Endothelial cell of umbilical vein (primary cell): ENCODE results near the gene PRKCI. TPM values are rescaled to one million over a fixed set of nuclear protein-coding genes. Genes with fewer than 3 reads are reported as not detected.

Experiments used
- BruUV-seq: library from RNA; stranded (reverse); fragments of 400-500 nt; replicated peaks from 2 replicates; lab custom pipeline; 2021; lab: Mats Ljungman, UMichigan
- CTCF ChIA-PET: fragments of 300-600, 350-600 bp; sonication (Branson Sonifier 250); formaldehyde crosslinking; loops from one replicate; lab custom pipeline; 2021; ENCODE audit warnings: antibody characterized with exemption, inconsistent platforms; lab: Charles Lee
- POLR2A ChIA-PET: fragments of 300-600, 350-600 bp; sonication (Branson Sonifier 250); formaldehyde crosslinking; loops from one replicate; lab custom pipeline; 2021; ENCODE audit warnings: antibody characterized with exemption, inconsistent platforms; lab: Charles Lee
- DNase-seq: peaks from one replicate; pipeline ENCODE4 v3.0.0-alpha.2; 2011; ENCODE audit warnings: low read depth, low spot score
- FAIRE-seq: peaks from 2 replicates; lab custom pipeline; 2011; peaks lifted over from hg19 to GRCh38; lab: Jason Lieb, UNC
- H2AFZ ChIP-seq: 2 replicates; pipeline ENCODE4 v1.6.0; 2012; ENCODE audit warnings: low read depth, low read length, control low read depth, inconsistent platforms
- H3K27ac ChIP-seq: 2 replicates; pipeline ENCODE4 v1.5.1; 2011; ENCODE audit warnings: low read depth, mild to moderate bottlenecking, control low read depth, low read length, moderate library complexity; ENCODE audit not compliant: insufficient read depth
- H3K27me3 ChIP-seq, 2 experiments: 2 replicates each; pipeline versions ENCODE4 v1.6.0 to v1.6.1; 2011; ENCODE audit warnings: low read length in 2 of 2, mixed read lengths in 1 of 2; ENCODE audit not compliant: control insufficient read depth in 2 of 2, insufficient read depth in 2 of 2
- H3K36me3 ChIP-seq, 2 experiments: 2 replicates in 1 of 2; 3 replicates in 1 of 2; pipeline ENCODE4 v1.5.1; 2011; ENCODE audit warnings: low read length in 2 of 2, mild to moderate bottlenecking in 1 of 2, moderate library complexity in 1 of 2; ENCODE audit not compliant: control insufficient read depth in 2 of 2, insufficient read depth in 2 of 2; ENCODE audit errors: extremely low read depth in 1 of 2
- H3K4me1 ChIP-seq: 3 replicates; pipeline ENCODE4 v1.5.1; 2011; ENCODE audit warnings: mild to moderate bottlenecking, low read length; ENCODE audit not compliant: control insufficient read depth, insufficient read depth; ENCODE audit errors: extremely low read depth
- H3K4me2 ChIP-seq: 2 replicates; pipeline ENCODE4 v1.6.1; 2011; ENCODE audit warnings: low read length, control low read depth, mixed read lengths; ENCODE audit not compliant: insufficient read depth
- H3K4me3 ChIP-seq, 3 experiments: fragments of 200-600 bp in 1 of 3; sonication (generic), shearing (Covaris generic) in 1 of 3; replicated peaks in 1 of 3; 2 replicates each; pipeline ENCODE4 v1.5.1; 2011 to 2016; ENCODE audit warnings: control low read depth in 3 of 3, low read length in 3 of 3, mild to moderate bottlenecking in 2 of 3, inconsistent platforms in 1 of 3, low read depth in 1 of 3, moderate library complexity in 1 of 3; ENCODE audit not compliant: insufficient read depth in 1 of 3
- H3K79me2 ChIP-seq: 2 replicates; pipeline ENCODE4 v1.6.0; 2012; ENCODE audit warnings: low read length, inconsistent platforms; ENCODE audit not compliant: control insufficient read depth, insufficient read depth
- H3K9ac ChIP-seq: replicated peaks from 2 replicates; pipeline ENCODE3; 2011; ENCODE audit warnings: low read length, control low read depth; ENCODE audit not compliant: insufficient read depth; ENCODE audit errors: extremely low read depth
- H3K9me1 ChIP-seq: replicated peaks from 3 replicates; pipeline ENCODE4 v1.6.0; 2011; ENCODE audit warnings: mild to moderate bottlenecking, low read length; ENCODE audit not compliant: control insufficient read depth, insufficient read depth; ENCODE audit errors: extremely low read depth
- H3K9me3 ChIP-seq: replicated peaks from 2 replicates; pipeline ENCODE4 v1.5.1; 2012; ENCODE audit warnings: low read length, inconsistent platforms; ENCODE audit not compliant: control insufficient read depth, insufficient read depth
- H4K20me1 ChIP-seq: replicated peaks from 2 replicates; pipeline ENCODE3; 2011; ENCODE audit warnings: mild to moderate bottlenecking, low read length; ENCODE audit not compliant: control insufficient read depth, insufficient read depth; ENCODE audit errors: extremely low read depth
- EZH2 ChIP-seq: IDR thresholded peaks from 2 replicates; pipeline ENCODE4 v1.6.1; 2012; ENCODE audit warnings: borderline replicate concordance, low read depth, mild to moderate bottlenecking, moderate library complexity, low read length, inconsistent platforms; ENCODE audit not compliant: severe bottlenecking
- FOS ChIP-seq: IDR thresholded peaks from 2 replicates; pipeline ENCODE4 v1.6.1; 2011; ENCODE audit warnings: mild to moderate bottlenecking, low read length, moderate library complexity, borderline replicate concordance; ENCODE audit not compliant: insufficient read depth
- GATA2 ChIP-seq: IDR thresholded peaks from 2 replicates; pipeline ENCODE4 v1.7.0; 2011; ENCODE audit warnings: low read depth, mild to moderate bottlenecking, moderate library complexity, mixed read lengths, low read length; ENCODE audit not compliant: insufficient read length, insufficient read depth
- JUN ChIP-seq: IDR thresholded peaks from 2 replicates; pipeline ENCODE4 v1.6.1; 2011; ENCODE audit warnings: borderline replicate concordance, low read depth; ENCODE audit not compliant: insufficient read length, insufficient read depth
- MYC ChIP-seq: IDR thresholded peaks from one replicate; pipeline ENCODE4 v1.6.1; 2011; ENCODE audit warnings: mild to moderate bottlenecking, low read depth, low read length
- POLR2A ChIP-seq: IDR thresholded peaks from 2 replicates; pipeline ENCODE4 v1.6.1; 2012; ENCODE audit warnings: low read depth, mild to moderate bottlenecking, control low read depth, low read length
- POLR2AphosphoS5 ChIP-seq: IDR thresholded peaks from 2 replicates; pipeline ENCODE4 v1.6.1; 2012; ENCODE audit warnings: low read depth, mild to moderate bottlenecking, control low read depth, low read length, moderate library complexity; ENCODE audit not compliant: insufficient read depth
- dilution Hi-C: fragments of 300-500 bp; cut with MboI; formaldehyde crosslinking; loops from one replicate; pipeline ENCODE4 v1.15.0; 2019; ENCODE audit warnings: low sequenced_read_pairs; ENCODE audit not compliant: extremely low pct_ligation_motif_present
- intact Hi-C: fragments of 100-400 bp; cut with micrococcal nuclease; formaldehyde crosslinking; loops from one replicate; pipeline ENCODE4 v1.10.0; 2022
- polyA plus RNA-seq, 4 experiments: library from polyadenylated mRNA; depleted of rRNA in 3 of 4; stranded (reverse) in 3 of 4; unstranded in 1 of 4; fragments of >200 nt; gene quantifications; 2 replicates each; pipeline versions ENCODE4 v1.2.1 to v1.2.3, GENCODE V29; 2011 to 2012; ENCODE audit warnings: missing spikeins in 1 of 4
- total RNA-seq: library from RNA; stranded (reverse); gene quantifications from 2 replicates; pipeline ENCODE4 v1.2.3, GENCODE V29; 2021
- TF ChIP-seq, protein P1 (sequence below): IDR thresholded peaks from 2 replicates; pipeline ENCODE4 v1.6.1; 2011; ENCODE audit not compliant: insufficient read depth, insufficient read length
- TF ChIP-seq, protein P2 (sequence below), 2 donors: IDR thresholded peaks; 1 replicate in 1 of 2; 2 replicates in 1 of 2; pipeline ENCODE4 v1.5.1; 2011; ENCODE audit warnings: low read length in 2 of 2, mild to moderate bottlenecking in 2 of 2, moderate library complexity in 2 of 2, control low read depth in 1 of 2, inconsistent platforms in 1 of 2, low read depth in 1 of 2; ENCODE audit not compliant: insufficient read depth in 1 of 2; ENCODE audit errors: extremely low read depth in 1 of 2

The PRKCI gene
- total and polyA plus RNA-seq, 2 donors (not counting 3 experiments of a cell fraction or from before 2014, with no cell fraction given): 7.1 to 23.9 TPM

DNA sequence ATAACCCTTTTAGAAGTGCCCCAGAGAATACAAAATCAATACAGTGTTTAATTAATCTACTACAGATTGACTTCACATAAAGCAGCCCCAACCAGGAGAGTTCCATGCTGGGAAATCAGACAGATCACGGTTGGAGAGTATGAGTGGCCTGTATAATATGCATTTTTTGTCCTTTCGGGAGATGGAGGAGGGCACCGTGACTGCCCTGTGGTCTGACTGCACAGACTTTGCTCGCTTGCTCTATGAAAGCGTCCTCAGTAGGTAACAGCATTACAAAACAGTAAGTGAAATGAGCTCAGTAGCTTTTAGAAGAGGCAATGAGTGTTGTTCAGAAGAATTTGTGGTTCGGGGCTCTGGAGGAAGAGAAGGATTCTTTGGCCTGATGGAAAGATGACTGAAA is 101.1 kb downstream of the PRKCI start:
- TF ChIP-seq POLR2AphosphoS5 (no peak), MYC (no peak), POLR2A (no peak)
- TF ChIP-seq, protein P1, sequence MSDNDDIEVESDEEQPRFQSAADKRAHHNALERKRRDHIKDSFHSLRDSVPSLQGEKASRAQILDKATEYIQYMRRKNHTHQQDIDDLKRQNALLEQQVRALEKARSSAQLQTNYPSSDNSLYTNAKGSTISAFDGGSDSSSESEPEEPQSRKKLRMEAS: no peak
- TF ChIP-seq, protein P2, sequence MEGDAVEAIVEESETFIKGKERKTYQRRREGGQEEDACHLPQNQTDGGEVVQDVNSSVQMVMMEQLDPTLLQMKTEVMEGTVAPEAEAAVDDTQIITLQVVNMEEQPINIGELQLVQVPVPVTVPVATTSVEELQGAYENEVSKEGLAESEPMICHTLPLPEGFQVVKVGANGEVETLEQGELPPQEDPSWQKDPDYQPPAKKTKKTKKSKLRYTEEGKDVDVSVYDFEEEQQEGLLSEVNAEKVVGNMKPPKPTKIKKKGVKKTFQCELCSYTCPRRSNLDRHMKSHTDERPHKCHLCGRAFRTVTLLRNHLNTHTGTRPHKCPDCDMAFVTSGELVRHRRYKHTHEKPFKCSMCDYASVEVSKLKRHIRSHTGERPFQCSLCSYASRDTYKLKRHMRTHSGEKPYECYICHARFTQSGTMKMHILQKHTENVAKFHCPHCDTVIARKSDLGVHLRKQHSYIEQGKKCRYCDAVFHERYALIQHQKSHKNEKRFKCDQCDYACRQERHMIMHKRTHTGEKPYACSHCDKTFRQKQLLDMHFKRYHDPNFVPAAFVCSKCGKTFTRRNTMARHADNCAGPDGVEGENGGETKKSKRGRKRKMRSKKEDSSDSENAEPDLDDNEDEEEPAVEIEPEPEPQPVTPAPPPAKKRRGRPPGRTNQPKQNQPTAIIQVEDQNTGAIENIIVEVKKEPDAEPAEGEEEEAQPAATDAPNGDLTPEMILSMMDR (IDR thresholded peaks at IDR 0.05; ENCODE audit: extremely low read depth in 1 of 2, insufficient read depth in 1 of 2, low read depth in 1 of 2, low read length in 2 of 2): no peak
- ChIA-PET POLR2A (interaction anchor here (0.7 kb wide), 1 partner anchor 34 kb away, joined by 4 read pairs; no protein-coding TSS in a partner anchor), CTCF (interaction anchor here (0.7 kb wide), 1 partner anchor 477 kb away, joined by 3 read pairs; no protein-coding TSS in a partner anchor)
- Histone ChIP-seq H3K9me3 (no peaks in the 10 kb centered on the region), H3K4me3 (no peak overlapping the region), H3K79me2 (no peaks in the 10 kb centered on the region), H4K20me1 (no peaks in the 10 kb centered on the region), H3K27ac (no peak overlapping the region), H2AFZ (no peak overlapping the region), H3K27me3 (no peaks in the 10 kb centered on the region), H3K9me1 (no peaks in the 10 kb centered on the region), H3K9ac (no peak overlapping the region), H3K4me1 (peaks cover 14% of the 10 kb centered on the region), H3K4me2 (no peak overlapping the region), H3K36me3 (no peaks in the 10 kb centered on the region)
- FAIRE-seq (no peak), DNase-seq (no peak)
- intact Hi-C loops: no loop called here
- dilution Hi-C loops: no loop called here
- no TSS peak for BruUV-seq

DNA sequence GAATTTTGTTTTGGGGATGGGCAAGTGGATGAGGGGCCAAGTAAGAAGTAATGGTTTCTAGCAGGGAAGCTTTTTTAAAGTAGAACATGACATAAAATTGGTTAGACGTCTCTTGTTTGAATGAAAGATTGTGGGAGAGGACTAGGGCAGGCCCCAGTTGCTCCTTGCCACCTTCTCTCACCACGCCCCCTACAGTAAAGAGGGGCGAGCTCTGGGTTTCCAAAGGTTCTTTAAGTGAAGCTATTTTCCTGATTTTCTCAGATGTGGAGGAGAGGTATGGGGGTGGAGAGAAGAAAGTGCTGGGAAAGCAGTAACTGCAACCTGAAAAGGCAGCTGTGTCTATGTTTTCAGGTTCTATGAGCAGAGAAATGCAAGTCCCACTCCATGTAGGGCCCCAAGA is 102.7 kb downstream of the PRKCI start:
- Histone ChIP-seq H3K4me3 (no peak overlapping the region), H4K20me1 (no peaks in the 10 kb centered on the region), H3K4me1 (peaks cover 14% of the 10 kb centered on the region), H3K4me2 (no peak overlapping the region), H3K9me3 (no peaks in the 10 kb centered on the region), H3K79me2 (no peaks in the 10 kb centered on the region), H3K9ac (no peak overlapping the region), H3K36me3 (no peaks in the 10 kb centered on the region), H3K27me3 (no peaks in the 10 kb centered on the region), H2AFZ (no peak overlapping the region), H3K27ac (no peak overlapping the region), H3K9me1 (no peaks in the 10 kb centered on the region)
- no peak for TF ChIP-seq EZH2
- no peak for TF ChIP-seq POLR2AphosphoS5
- no peak for TF ChIP-seq FOS
- TF ChIP-seq, protein P1: no peak
- TF ChIP-seq, protein P2 (IDR thresholded peaks at IDR 0.05; ENCODE audit: extremely low read depth in 1 of 2, insufficient read depth in 1 of 2, low read depth in 1 of 2, low read length in 2 of 2): no peak
- no peak for TF ChIP-seq MYC
- TF ChIP-seq JUN: no peak
- TF ChIP-seq GATA2: no peak
- no peak for TF ChIP-seq POLR2A
- POLR2A ChIA-PET: no interaction called here
- no TSS peak for BruUV-seq
- dilution Hi-C loops: no loop called here
- CTCF ChIA-PET: interaction anchor here (0.8 to 1.7 kb wide), 6 partner anchors 15 to 89 kb away, joined by 3 to 6 read pairs (median 4); partner anchors contain the start of gene SKIL
- DNase-seq (no peak), FAIRE-seq (no peak)
- intact Hi-C loops: no loop called here
